Measurements from ENCODE around the gene THAP10. TPM values are rescaled to one million over a fixed set of nuclear protein-coding genes. Genes with fewer than 3 reads are reported as not detected.
A peak's percentile ranks its signal among the peaks of the same experiment; 100 is the strongest.
"Not testable (repeated sequence)": the region's sequence is repeated elsewhere in the genome, so short reads cannot be mapped to it uniquely, and the experiment has no call there.

Gene THAP10
- total and polyA plus RNA-seq, 4 donors = 0.90 to 14.5 (median 1.4) TPM

- WGBS, 2 donors = 86 to 87% methylated on average over 9 of the region's 9 CpGs
- H3K9me3 ChIP-seq (ENCODE audit: control insufficient read depth, low read length); DNase-seq; H3K27me3 ChIP-seq (ENCODE audit: control insufficient read depth in 1 of 2, insufficient read depth in 2 of 2, low read length in 1 of 2); intact Hi-C loops (cut with DNase I); H3K27ac ChIP-seq (ENCODE audit: low read depth in 1 of 2, low read length in 2 of 2); H3K4me3 ChIP-seq (ENCODE audit: low read length in 2 of 2); H3K4me1 ChIP-seq (ENCODE audit: control insufficient read depth in 1 of 2, insufficient read depth in 2 of 2, low read length in 2 of 2); ATAC-seq (ENCODE audit: low FRiP score); H3K36me3 ChIP-seq (ENCODE audit: control insufficient read depth in 1 of 2, insufficient read depth in 2 of 2, low read length in 1 of 2): not testable (repeated sequence)
Observed at GRCh38 chr15:70858614-70859321, 33.5 kb downstream of the THAP10 start.

GRCh38 chr15:70857562-70858285 is 34.5 kb downstream of the THAP10 start:
- Histone ChIP-seq H3K4me3 (ENCODE audit: low read length in 2 of 2) (no peak overlapping the region), H3K9me3 (ENCODE audit: control insufficient read depth, low read length) (no peaks in the 10 kb centered on the region), H3K27me3 (ENCODE audit: control insufficient read depth in 1 of 2, insufficient read depth in 2 of 2, low read length in 1 of 2) (no peaks in the 10 kb centered on the region), H3K27ac (ENCODE audit: low read depth in 1 of 2, low read length in 2 of 2) (no peak overlapping the region), H3K4me1 (ENCODE audit: control insufficient read depth in 1 of 2, insufficient read depth in 2 of 2, low read length in 2 of 2) (no peaks in the 10 kb centered on the region), H3K36me3 (ENCODE audit: control insufficient read depth in 1 of 2, insufficient read depth in 2 of 2, low read length in 1 of 2) (no peaks in the 10 kb centered on the region)
- DNase-seq = no peak
- intact Hi-C loops (cut with DNase I) = no loop called here
- ATAC-seq (ENCODE audit: low FRiP score) = no peak
- WGBS, 2 donors = 45 to 51% methylated on average over 3 of the region's 3 CpGs

DNA sequence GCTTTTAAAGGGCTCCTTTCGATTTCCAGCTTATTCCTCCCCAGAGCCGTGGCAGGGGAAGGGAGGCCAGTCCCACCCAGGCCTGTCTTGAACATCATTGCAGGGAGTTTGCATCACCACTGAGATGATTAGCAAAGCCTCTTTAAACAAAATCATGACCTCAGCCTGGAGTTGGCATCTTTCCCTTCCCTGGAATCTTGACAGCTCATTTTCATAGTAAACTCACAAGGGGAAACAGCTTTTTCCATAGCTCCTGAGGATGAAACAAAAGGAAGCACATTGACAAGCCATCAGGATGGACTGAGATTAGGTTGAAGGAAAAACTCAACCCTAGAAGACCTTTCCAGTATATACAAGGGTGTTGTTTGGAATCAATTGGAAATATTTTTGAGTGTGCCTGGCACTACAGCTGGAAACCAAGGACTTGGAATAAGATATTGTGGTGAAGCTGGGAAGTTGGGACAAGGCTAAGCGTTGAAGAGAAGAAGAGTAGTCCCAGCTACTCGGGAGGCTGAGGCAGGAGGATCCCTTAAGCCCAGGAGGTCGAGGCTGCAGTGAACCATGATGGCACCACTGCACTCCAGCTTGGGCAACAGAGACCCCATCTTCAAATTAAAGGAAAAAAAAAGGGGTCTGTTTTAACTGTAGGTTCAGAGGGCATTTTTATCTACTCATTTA is 35.2 kb downstream of the THAP10 start:
- Histone ChIP-seq H3K4me3 (ENCODE audit: low read length in 2 of 2) (no peak overlapping the region), H3K36me3 (ENCODE audit: control insufficient read depth in 1 of 2, insufficient read depth in 2 of 2, low read length in 1 of 2) (no peaks in the 10 kb centered on the region), H3K4me1 (ENCODE audit: control insufficient read depth in 1 of 2, insufficient read depth in 2 of 2, low read length in 2 of 2) (no peaks in the 10 kb centered on the region), H3K27ac (ENCODE audit: low read depth in 1 of 2, low read length in 2 of 2) (peak overlapping the region in 1 of 2 donors; percentile 43), H3K27me3 (ENCODE audit: control insufficient read depth in 1 of 2, insufficient read depth in 2 of 2, low read length in 1 of 2) (no peaks in the 10 kb centered on the region), H3K9me3 (ENCODE audit: control insufficient read depth, low read length) (no peaks in the 10 kb centered on the region)
- peak; percentile 82 for DNase-seq
- ATAC-seq (ENCODE audit: low FRiP score) = peak; percentile 83
- WGBS, 2 donors = 43 to 45% methylated on average over 5 of the region's 5 CpGs
- intact Hi-C loops (cut with DNase I) = no loop called here

DNA sequence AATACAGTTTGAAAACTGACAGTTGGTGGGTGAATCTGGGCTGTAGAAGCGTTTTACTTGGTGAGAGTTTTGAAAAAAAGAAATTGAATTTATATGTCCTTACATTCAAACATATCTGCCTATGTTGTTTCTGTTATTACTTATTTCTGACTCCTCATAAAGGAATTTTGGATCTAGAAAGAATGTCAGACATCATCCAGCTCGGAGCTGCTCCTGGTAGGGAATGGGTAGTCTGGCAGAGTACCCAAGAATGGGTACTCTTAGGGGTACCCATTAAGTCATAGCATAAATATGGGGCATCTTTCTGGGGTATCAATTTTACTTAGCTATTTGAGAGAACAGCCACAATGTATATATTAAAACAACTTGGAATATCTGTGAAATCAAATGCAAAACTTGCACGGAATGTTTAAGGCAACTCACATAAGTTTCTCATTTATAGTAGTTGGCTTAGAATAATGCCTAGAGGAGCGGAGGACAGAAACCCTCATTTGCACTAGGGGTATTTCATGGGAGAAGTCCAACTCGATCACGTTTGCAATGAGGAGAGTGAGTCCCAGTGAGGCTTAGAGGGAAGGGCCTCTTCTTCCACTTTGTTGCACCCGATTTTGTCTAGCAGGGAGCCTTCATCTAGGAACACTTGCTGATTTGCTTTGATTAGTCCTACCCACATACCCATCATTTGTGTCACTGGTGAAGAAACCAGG is 35.9 kb downstream of the THAP10 start:
- no peaks in the 10 kb centered on the region for H3K4me1 ChIP-seq (ENCODE audit: control insufficient read depth in 1 of 2, insufficient read depth in 2 of 2, low read length in 2 of 2)
- intact Hi-C loops (cut with DNase I) = no loop called here
- H3K27me3 ChIP-seq (ENCODE audit: control insufficient read depth in 1 of 2, insufficient read depth in 2 of 2, low read length in 1 of 2) = no peaks in the 10 kb centered on the region
- H3K27ac ChIP-seq (ENCODE audit: low read depth in 1 of 2, low read length in 2 of 2) = peak overlapping the region in 1 of 2 donors; percentile 43
- DNase-seq = no peak
- no peak for ATAC-seq (ENCODE audit: low FRiP score)
- peaks cover 0 to 2% of the 10 kb centered on the region in 2 donors for H3K36me3 ChIP-seq (ENCODE audit: control insufficient read depth in 1 of 2, insufficient read depth in 2 of 2, low read length in 1 of 2)
- H3K9me3 ChIP-seq (ENCODE audit: control insufficient read depth, low read length) = no peaks in the 10 kb centered on the region
- 54 to 55% methylated on average over 7 of the region's 7 CpGs for WGBS, 2 donors
- no peak overlapping the region for H3K4me3 ChIP-seq (ENCODE audit: low read length in 2 of 2)

- no peak for ATAC-seq (ENCODE audit: low FRiP score)
- H3K4me1 ChIP-seq (ENCODE audit: control insufficient read depth in 1 of 2, insufficient read depth in 2 of 2, low read length in 2 of 2) = no peaks in the 10 kb centered on the region
- 81 to 84% methylated on average over 2 of the region's 2 CpGs for WGBS, 2 donors
- no peak overlapping the region for H3K4me3 ChIP-seq (ENCODE audit: low read length in 2 of 2)
- intact Hi-C loops (cut with DNase I) = no loop called here
- DNase-seq = no peak
- no peaks in the 10 kb centered on the region for H3K27me3 ChIP-seq (ENCODE audit: control insufficient read depth in 1 of 2, insufficient read depth in 2 of 2, low read length in 1 of 2)
- peak overlapping the region in 1 of 2 donors; percentile 19 for H3K27ac ChIP-seq (ENCODE audit: low read depth in 1 of 2, low read length in 2 of 2)
- no peaks in the 10 kb centered on the region for H3K9me3 ChIP-seq (ENCODE audit: control insufficient read depth, low read length)
- H3K36me3 ChIP-seq (ENCODE audit: control insufficient read depth in 1 of 2, insufficient read depth in 2 of 2, low read length in 1 of 2) = peaks cover 0 to 2% of the 10 kb centered on the region in 2 donors
Observed at GRCh38 chr15:70855764-70856163, 36.5 kb downstream of the THAP10 start.

DNA sequence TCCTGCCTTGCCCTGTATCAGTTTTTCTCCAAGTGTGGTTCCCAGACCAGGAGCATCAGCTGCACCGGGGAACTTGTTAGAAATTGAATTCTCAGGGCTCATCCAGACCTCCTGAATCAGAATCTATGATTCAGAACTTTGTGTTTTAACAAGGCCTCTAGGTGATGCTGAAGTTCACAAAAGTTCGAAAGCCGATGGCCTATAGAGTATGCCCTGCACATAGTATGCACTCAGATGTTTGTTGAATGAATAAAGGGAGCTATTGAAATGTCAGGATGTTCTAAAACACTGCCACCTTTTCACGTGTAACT is 37.6 kb downstream of the THAP10 start:
- H3K4me1 ChIP-seq (ENCODE audit: control insufficient read depth in 1 of 2, insufficient read depth in 2 of 2, low read length in 2 of 2) = no peaks in the 10 kb centered on the region
- WGBS, 2 donors = 26 to 34% methylated on average over 4 of the region's 4 CpGs

GRCh38 chr15:70853973-70854665 is 38.1 kb downstream of the THAP10 start, which contains the start of gene LARP6:
Gene LARP6 (minus strand): TSS chr15:70854157. CDS start chr15:70854088, 69 bp downstream.
- WGBS, 2 donors = 0% methylated on average over 34 to 78 of the region's 78 CpGs
- Histone ChIP-seq H3K27ac (ENCODE audit: low read depth in 1 of 2, low read length in 2 of 2) (peak within 1 kb of the TSS; percentile 83 to 87), H3K4me1 (ENCODE audit: control insufficient read depth in 1 of 2, insufficient read depth in 2 of 2, low read length in 2 of 2) (no peaks in the 10 kb centered on the region), H3K27me3 (ENCODE audit: control insufficient read depth in 1 of 2, insufficient read depth in 2 of 2, low read length in 1 of 2) (no peaks in the 10 kb centered on the region), H3K36me3 (ENCODE audit: control insufficient read depth in 1 of 2, insufficient read depth in 2 of 2, low read length in 1 of 2) (peaks cover 0 to 2% of the 10 kb centered on the region in 2 donors), H3K4me3 (ENCODE audit: low read length in 2 of 2) (peak within 1 kb of the TSS; percentile 72 to 73), H3K9me3 (ENCODE audit: control insufficient read depth, low read length) (no peaks in the 10 kb centered on the region)
- ATAC-seq (ENCODE audit: low FRiP score) (peak; percentile 88), DNase-seq (peak; percentile 76 to 90)
- intact Hi-C loops (cut with DNase I) = no loop called here

More for the DNA sequence above, 37.6 kb downstream of the THAP10 start:
- no peak for DNase-seq
- H3K4me3 ChIP-seq (ENCODE audit: low read length in 2 of 2) = peak overlapping the region; percentile 72 to 73
- intact Hi-C loops (cut with DNase I) = no loop called here
- peaks cover 0 to 2% of the 10 kb centered on the region in 2 donors for H3K36me3 ChIP-seq (ENCODE audit: control insufficient read depth in 1 of 2, insufficient read depth in 2 of 2, low read length in 1 of 2)
- ATAC-seq (ENCODE audit: low FRiP score) = no peak
- H3K27ac ChIP-seq (ENCODE audit: low read depth in 1 of 2, low read length in 2 of 2) = peak overlapping the region; percentile 82 to 83
- no peaks in the 10 kb centered on the region for H3K27me3 ChIP-seq (ENCODE audit: control insufficient read depth in 1 of 2, insufficient read depth in 2 of 2, low read length in 1 of 2)
- H3K9me3 ChIP-seq (ENCODE audit: control insufficient read depth, low read length) = no peaks in the 10 kb centered on the region

Data from aorta (tissue), 5 donors.